Islet precursor cell (in vitro differentiated cells): ENCODE data around the gene NPTN.

ENCODE experiments used
- DNase-seq: peaks from one replicate; pipeline ENCODE4 v3.0.0-alpha.2; 2018

Gene NPTN

GRCh38 chr15:73517566-73517965 lies 115.6 kb downstream of the NPTN start:
- no peak for DNase-seq

- DNase-seq = no peak
Measured at GRCh38 chr15:73515527-73515926, 117.7 kb downstream of the NPTN start.
